Measurements from ENCODE around the gene PARVG.

PARVG gene

GRCh38 chr22:44248926-44249325 is 68.2 kb downstream of the PARVG start:
- H3K4me3 ChIP-seq (ENCODE audit: low read length), result no peak overlapping the region
- no peak for DNase-seq (ENCODE audit: low read depth, low spot score)

DNA sequence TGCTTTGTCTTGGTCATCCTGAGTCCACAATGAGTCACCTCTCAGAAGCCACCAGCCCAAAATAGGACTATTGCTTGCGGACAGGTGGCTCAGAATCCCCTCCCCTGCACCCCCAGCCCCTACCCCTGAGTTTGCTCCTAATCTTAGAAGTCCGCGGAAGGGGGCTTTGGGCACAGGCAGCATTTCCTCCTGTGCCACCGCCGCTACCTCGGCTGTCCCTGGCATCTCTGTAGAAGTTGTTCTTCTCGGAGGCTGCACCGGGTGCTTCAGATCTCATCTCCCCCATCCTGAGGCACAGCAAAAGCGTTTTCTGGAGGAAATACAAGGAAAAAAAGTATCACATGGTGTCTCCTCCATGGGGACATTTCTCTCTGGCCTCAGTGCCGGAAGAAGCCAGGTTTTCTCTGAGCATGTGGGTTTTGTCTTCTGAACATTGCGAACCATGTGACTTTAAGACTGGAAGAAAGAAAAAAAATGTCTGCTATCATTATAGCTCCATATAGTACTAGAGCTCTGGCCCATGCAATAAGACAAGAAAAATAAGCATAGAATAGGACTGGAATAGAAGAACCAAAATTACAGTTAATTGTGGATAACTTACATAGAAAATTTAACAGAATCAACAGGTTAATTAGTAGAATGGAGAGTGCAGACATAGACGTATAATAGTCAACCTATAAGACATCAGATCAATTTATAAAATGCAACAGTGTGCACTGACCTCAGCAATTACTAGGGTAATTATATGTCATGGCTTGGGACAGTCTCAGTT is 68.8 kb downstream of the PARVG start:
- no peak overlapping the region for H3K4me3 ChIP-seq (ENCODE audit: low read length)
- no peak for DNase-seq (ENCODE audit: low read depth, low spot score)

- DNase-seq (ENCODE audit: low read depth, low spot score), result no peak
- no peak overlapping the region for H3K4me3 ChIP-seq (ENCODE audit: low read length)
Observed at GRCh38 chr22:44254811-44255210, 74.1 kb downstream of the PARVG start.

DNA sequence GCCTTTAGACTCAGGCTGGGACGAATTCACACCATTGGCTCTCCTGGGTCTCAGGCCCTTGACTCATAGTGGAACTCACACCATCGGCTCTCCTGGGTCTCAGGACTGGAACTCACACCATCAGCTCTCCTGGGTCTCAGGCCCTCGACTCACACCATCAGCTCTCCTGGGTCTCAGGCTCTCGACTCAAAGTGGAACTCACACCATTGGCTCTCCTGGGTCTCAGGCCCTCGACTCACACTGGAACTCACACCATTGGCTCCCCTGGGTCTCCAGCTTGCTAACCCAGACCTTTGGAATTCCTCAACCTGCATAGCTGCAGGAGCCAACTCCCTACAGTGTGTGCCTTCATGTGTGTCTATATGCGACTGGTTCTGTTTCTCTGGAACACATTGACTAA is 75.4 kb downstream of the PARVG start:
- H3K4me3 ChIP-seq (ENCODE audit: low read length), result no peak overlapping the region
- DNase-seq (ENCODE audit: low read depth, low spot score), result no peak

DNA sequence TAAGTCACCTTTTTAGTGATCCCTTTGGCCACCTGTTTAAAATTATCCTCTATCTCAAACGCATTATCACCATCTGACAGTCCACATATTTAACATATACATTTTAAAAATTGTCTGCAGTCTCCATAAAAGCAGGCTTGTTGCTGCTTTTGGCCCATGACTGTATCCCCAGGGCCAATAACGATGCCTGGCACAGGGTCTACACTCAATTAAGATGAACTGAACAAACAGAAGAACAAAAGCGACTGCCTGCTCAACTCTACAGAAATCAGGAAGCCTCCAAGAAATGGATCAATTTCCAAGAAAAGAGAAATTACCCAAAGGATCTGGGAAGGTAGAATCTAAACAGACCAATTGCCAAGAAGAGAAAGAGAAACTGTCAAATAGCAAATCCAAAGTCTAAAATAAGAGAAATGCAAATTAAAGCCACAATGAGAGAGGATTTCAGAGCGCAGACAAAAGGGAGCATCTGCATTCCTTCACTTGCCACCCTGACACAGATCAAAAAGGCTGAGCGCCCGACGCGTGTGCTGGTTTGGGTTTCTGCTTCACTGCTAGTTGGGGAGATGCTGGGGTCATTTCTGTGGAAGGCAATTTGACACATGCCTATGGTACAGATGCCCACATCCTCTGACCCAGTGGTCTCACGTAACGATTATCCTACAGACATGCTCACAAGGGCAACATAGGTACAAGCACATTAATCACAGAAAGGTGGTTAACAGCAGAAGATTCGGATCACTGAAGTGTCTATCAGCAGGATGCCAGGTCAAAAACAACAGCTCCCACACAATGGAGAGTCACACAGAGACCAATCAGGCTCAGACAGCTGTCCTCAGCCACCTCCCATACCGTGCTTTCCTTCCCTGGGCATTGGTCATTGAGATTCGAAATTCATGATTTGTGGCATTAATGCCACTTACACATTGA is 76.1 kb downstream of the PARVG start:
- no peak overlapping the region for H3K4me3 ChIP-seq (ENCODE audit: low read length)
- DNase-seq (ENCODE audit: low read depth, low spot score), result no peak

Measured in Jurkat, Clone E6-1 (cell line).